ENCODE data around the gene TSPAN3.

GRCh38 chr15:77060546-77060945, 10.4 kb downstream of the TSPAN3 start:
- no peak for TF ChIP-seq CTCF (IDR thresholded peaks at IDR 0.05; ENCODE audit: insufficient read depth, low read depth, low read length)
- no peak for TF ChIP-seq EZH2 (IDR thresholded peaks at IDR 0.05; ENCODE audit: insufficient read depth, low read length)

Data from astrocyte (in vitro differentiated cells and primary cell).